Caco-2 (cell line): ENCODE results near the gene PADI2. TPM values are rescaled to one million over a fixed set of nuclear protein-coding genes. Genes with fewer than 3 reads are reported as not detected.

Source experiments
- BruUV-seq: library from RNA; stranded (reverse); fragments of 400-500 nt; replicated peaks from 2 replicates; lab custom pipeline; 2021; lab: Mats Ljungman, UMichigan
- CTCF ChIA-PET: fragments of 300-600 bp; sonication (Branson Sonifier 250); formaldehyde crosslinking; loops from one replicate; lab custom pipeline; 2022; ENCODE audit warnings: antibody characterized with exemption; lab: Charles Lee
- POLR2A ChIA-PET: fragments of 300-600 bp; sonication (Branson Sonifier 250); formaldehyde crosslinking; loops from one replicate; lab custom pipeline; 2022; ENCODE audit warnings: antibody characterized with exemption; lab: Charles Lee
- DNase-seq, 2 experiments: peaks; one replicate each; pipeline versions ENCODE4 v3.0.0 to v3.0.0-alpha.2; 2020 to 2022
- H3K27me3 ChIP-seq: replicated peaks from 2 replicates; pipeline ENCODE4 v1.6.0; 2011; ENCODE audit warnings: low read length; ENCODE audit not compliant: control insufficient read depth, insufficient read depth
- H3K36me3 ChIP-seq: 2 replicates; pipeline ENCODE4 v1.5.1; 2011; ENCODE audit warnings: low read length; ENCODE audit not compliant: control insufficient read depth, insufficient read depth
- H3K4me1 ChIP-seq: fragments of 250-450 bp; sonication (Bioruptor Pico); 2 replicates; pipeline ENCODE4 v1.5.1; 2020; ENCODE audit warnings: mild to moderate bottlenecking
- H3K4me3 ChIP-seq: 2 replicates; pipeline ENCODE4 v1.5.1; 2011; ENCODE audit warnings: low read depth, mild to moderate bottlenecking, control low read depth, low read length
- H3K9me3 ChIP-seq: fragments of 250-450 bp; sonication (Bioruptor Pico); 2 replicates; pipeline ENCODE4 v1.5.1; 2020; ENCODE audit warnings: mild to moderate bottlenecking, moderate library complexity
- H3K27ac Mint-ChIP-seq: one replicate; pipeline ENCODE4 v1.8.0; 2022; ENCODE audit warnings: mixed read lengths; ENCODE audit not compliant: unreplicated experiment
- H3K27me3 Mint-ChIP-seq: one replicate; pipeline ENCODE4 v1.8.0; 2022; ENCODE audit warnings: mixed read lengths; ENCODE audit not compliant: insufficient read depth, unreplicated experiment
- H3K36me3 Mint-ChIP-seq: one replicate; pipeline ENCODE4 v1.8.0; 2022; ENCODE audit warnings: mild to moderate bottlenecking, mixed read lengths; ENCODE audit not compliant: insufficient read depth, unreplicated experiment
- H3K4me1 Mint-ChIP-seq: one replicate; pipeline ENCODE4 v1.8.0; 2022; ENCODE audit warnings: low read depth, mixed read lengths; ENCODE audit not compliant: unreplicated experiment
- H3K4me3 Mint-ChIP-seq: one replicate; pipeline ENCODE4 v1.8.0; 2022; ENCODE audit warnings: mild to moderate bottlenecking, moderate library complexity, mixed read lengths; ENCODE audit not compliant: unreplicated experiment
- H3K9me3 Mint-ChIP-seq: one replicate; pipeline ENCODE4 v1.8.0; 2022; ENCODE audit warnings: mixed read lengths; ENCODE audit not compliant: unreplicated experiment
- intact Hi-C: fragments of 100-400 bp; cut with micrococcal nuclease; formaldehyde crosslinking; loops from one replicate; pipeline ENCODE4 v1.10.0; 2022; ENCODE audit not compliant: unreplicated experiment
- total RNA-seq: library from RNA; stranded (reverse); gene quantifications from 2 replicates; pipeline ENCODE4 v1.2.3, GENCODE V29; 2022
- TF ChIP-seq, protein P1 (sequence below), 2 experiments: fragments of 200-600 bp in 1 of 2; IDR thresholded peaks; 1 replicate in 1 of 2; 2 replicates in 1 of 2; pipeline versions ENCODE4 v1.5.1 to v1.8.0; 2011 to 2022; ENCODE audit warnings: antibody characterized with exemption in 1 of 2, control low read depth in 1 of 2, inconsistent platforms in 1 of 2, low read depth in 1 of 2, low read length in 1 of 2, mild to moderate bottlenecking in 1 of 2, moderate library complexity in 1 of 2; ENCODE audit not compliant: insufficient read depth in 1 of 2, severe bottlenecking in 1 of 2, unreplicated experiment in 1 of 2

Gene PADI2
- total RNA-seq, 1 experiment from 2014 or later, result 0.73 TPM

GRCh38 chr1:17097787-17098186 is 21.5 kb downstream of the PADI2 start:
- Mint-ChIP-seq H3K4me1 (peaks cover 7% of the 10 kb centered on the region), H3K36me3 (no peaks in the 10 kb centered on the region), H3K27me3 (no peaks in the 10 kb centered on the region), H3K9me3 (no peaks in the 10 kb centered on the region), H3K27ac (no peak overlapping the region), H3K4me3 (no peak overlapping the region)
- intact Hi-C loops, result no loop called here
- Histone ChIP-seq H3K4me3 (no peak overlapping the region), H3K9me3 (no peaks in the 10 kb centered on the region), H3K27me3 (no peaks in the 10 kb centered on the region), H3K36me3 (no peaks in the 10 kb centered on the region), H3K4me1 (peaks cover 15% of the 10 kb centered on the region)
- no TSS peak for BruUV-seq
- TF ChIP-seq, protein P1, sequence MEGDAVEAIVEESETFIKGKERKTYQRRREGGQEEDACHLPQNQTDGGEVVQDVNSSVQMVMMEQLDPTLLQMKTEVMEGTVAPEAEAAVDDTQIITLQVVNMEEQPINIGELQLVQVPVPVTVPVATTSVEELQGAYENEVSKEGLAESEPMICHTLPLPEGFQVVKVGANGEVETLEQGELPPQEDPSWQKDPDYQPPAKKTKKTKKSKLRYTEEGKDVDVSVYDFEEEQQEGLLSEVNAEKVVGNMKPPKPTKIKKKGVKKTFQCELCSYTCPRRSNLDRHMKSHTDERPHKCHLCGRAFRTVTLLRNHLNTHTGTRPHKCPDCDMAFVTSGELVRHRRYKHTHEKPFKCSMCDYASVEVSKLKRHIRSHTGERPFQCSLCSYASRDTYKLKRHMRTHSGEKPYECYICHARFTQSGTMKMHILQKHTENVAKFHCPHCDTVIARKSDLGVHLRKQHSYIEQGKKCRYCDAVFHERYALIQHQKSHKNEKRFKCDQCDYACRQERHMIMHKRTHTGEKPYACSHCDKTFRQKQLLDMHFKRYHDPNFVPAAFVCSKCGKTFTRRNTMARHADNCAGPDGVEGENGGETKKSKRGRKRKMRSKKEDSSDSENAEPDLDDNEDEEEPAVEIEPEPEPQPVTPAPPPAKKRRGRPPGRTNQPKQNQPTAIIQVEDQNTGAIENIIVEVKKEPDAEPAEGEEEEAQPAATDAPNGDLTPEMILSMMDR (IDR thresholded peaks at IDR 0.05; ENCODE audit: insufficient read depth in 1 of 2, low read depth in 1 of 2, low read length in 1 of 2, severe bottlenecking in 1 of 2, unreplicated experiment in 1 of 2), result no peak
- POLR2A ChIA-PET, result no interaction called here
- CTCF ChIA-PET, result no interaction called here
- no peak for DNase-seq

- H3K27ac Mint-ChIP-seq, result no peak overlapping the region
- no peak for DNase-seq
- ChIA-PET POLR2A (no interaction called here), CTCF (no interaction called here)
- H3K27me3 Mint-ChIP-seq, result no peaks in the 10 kb centered on the region
- intact Hi-C loops, result no loop called here
- no peaks in the 10 kb centered on the region for H3K9me3 Mint-ChIP-seq
- TF ChIP-seq, protein P1 (IDR thresholded peaks at IDR 0.05; ENCODE audit: insufficient read depth in 1 of 2, low read depth in 1 of 2, low read length in 1 of 2, severe bottlenecking in 1 of 2, unreplicated experiment in 1 of 2), result no peak
- no peaks in the 10 kb centered on the region for H3K36me3 Mint-ChIP-seq
- BruUV-seq, result no TSS peak
- peaks cover 15% of the 10 kb centered on the region for H3K4me1 ChIP-seq
- H3K36me3 ChIP-seq, result no peaks in the 10 kb centered on the region
- no peaks in the 10 kb centered on the region for H3K27me3 ChIP-seq
- H3K4me3 ChIP-seq, result no peak overlapping the region
- H3K4me1 Mint-ChIP-seq, result peaks cover 7% of the 10 kb centered on the region
- H3K4me3 Mint-ChIP-seq, result no peak overlapping the region
- H3K9me3 ChIP-seq, result no peaks in the 10 kb centered on the region
Observed at GRCh38 chr1:17097147-17097546, 22.1 kb downstream of the PADI2 start.

- H3K27me3 ChIP-seq, result no peaks in the 10 kb centered on the region
- Mint-ChIP-seq H3K27ac (no peak overlapping the region), H3K27me3 (no peaks in the 10 kb centered on the region), H3K4me3 (no peak overlapping the region), H3K4me1 (peaks cover 7% of the 10 kb centered on the region), H3K36me3 (no peaks in the 10 kb centered on the region), H3K9me3 (no peaks in the 10 kb centered on the region)
- no TSS peak for BruUV-seq
- H3K36me3 ChIP-seq, result no peaks in the 10 kb centered on the region
- H3K4me3 ChIP-seq, result no peak overlapping the region
- intact Hi-C loops, result no loop called here
- no peaks in the 10 kb centered on the region for H3K9me3 ChIP-seq
- H3K4me1 ChIP-seq, result peaks cover 15% of the 10 kb centered on the region
- no peak for DNase-seq
- TF ChIP-seq, protein P1 (IDR thresholded peaks at IDR 0.05; ENCODE audit: insufficient read depth in 1 of 2, low read depth in 1 of 2, low read length in 1 of 2, severe bottlenecking in 1 of 2, unreplicated experiment in 1 of 2), result no peak
- ChIA-PET CTCF (no interaction called here), POLR2A (no interaction called here)
Observed at GRCh38 chr1:17096584-17096983, 22.7 kb downstream of the PADI2 start.
